GM20000 (cell line): Measurements from ENCODE around the gene GRB7.

Experiments
- DNase-seq: peaks from one replicate; pipeline ENCODE4 v3.0.0; 2012; ENCODE audit warnings: low spot score
- TF ChIP-seq, protein P1 (sequence below): IDR thresholded peaks from 2 replicates; pipeline ENCODE4 v1.5.1; 2012; ENCODE audit warnings: mild to moderate bottlenecking, control low read depth; ENCODE audit errors: extremely low read depth, missing control alignments

Gene GRB7

DNA sequence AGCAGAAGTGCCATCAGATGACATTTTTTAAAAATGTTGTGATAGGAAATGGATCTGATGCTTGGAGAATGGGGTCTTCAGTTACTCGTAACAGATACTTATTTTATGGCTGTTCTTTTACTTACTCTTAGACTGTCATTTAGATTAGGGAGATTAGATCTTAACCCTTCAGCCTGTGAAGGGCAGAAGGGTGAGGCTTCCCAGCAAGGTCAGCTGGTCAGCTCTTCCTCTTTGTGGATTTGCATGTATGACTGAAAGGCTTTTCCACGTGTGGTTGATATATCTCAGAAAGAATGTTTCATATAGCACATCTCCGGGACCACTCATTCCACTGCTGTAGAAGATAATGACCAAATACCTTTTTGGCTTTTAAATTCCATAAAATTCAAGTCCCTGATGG, 27.4 kb downstream of the GRB7 start:
- TF ChIP-seq, protein P1, sequence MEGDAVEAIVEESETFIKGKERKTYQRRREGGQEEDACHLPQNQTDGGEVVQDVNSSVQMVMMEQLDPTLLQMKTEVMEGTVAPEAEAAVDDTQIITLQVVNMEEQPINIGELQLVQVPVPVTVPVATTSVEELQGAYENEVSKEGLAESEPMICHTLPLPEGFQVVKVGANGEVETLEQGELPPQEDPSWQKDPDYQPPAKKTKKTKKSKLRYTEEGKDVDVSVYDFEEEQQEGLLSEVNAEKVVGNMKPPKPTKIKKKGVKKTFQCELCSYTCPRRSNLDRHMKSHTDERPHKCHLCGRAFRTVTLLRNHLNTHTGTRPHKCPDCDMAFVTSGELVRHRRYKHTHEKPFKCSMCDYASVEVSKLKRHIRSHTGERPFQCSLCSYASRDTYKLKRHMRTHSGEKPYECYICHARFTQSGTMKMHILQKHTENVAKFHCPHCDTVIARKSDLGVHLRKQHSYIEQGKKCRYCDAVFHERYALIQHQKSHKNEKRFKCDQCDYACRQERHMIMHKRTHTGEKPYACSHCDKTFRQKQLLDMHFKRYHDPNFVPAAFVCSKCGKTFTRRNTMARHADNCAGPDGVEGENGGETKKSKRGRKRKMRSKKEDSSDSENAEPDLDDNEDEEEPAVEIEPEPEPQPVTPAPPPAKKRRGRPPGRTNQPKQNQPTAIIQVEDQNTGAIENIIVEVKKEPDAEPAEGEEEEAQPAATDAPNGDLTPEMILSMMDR: no peak
- DNase-seq: no peak

DNA sequence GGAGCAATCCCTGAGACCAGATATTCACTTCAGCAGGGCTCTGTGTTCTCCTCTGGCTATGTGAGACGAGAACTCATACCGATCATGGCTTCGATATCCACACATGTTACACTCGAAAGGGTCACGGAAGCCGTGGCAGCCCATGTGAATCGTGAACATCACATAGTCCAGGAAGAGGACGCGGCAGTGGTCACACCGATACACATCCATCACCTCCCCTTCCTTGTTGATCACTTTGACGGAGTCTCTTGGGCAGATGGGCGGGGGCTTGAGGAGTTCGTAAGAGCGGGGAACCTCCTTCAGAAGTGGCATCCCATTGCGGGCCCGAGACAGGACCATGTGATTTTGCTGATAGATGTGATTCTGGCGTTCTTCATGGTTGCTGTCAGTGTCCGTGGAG, 28.0 kb downstream of the GRB7 start:
- DNase-seq: no peak
- TF ChIP-seq, protein P1: no peak

GRCh38 chr17:39767147-39767546, 29.4 kb downstream of the GRB7 start:
- TF ChIP-seq, protein P1: no peak
- DNase-seq: peak; percentile 52

GRCh38 chr17:39769974-39770587, 32.3 kb downstream of the GRB7 start:
- peak; percentile 32 for DNase-seq
- TF ChIP-seq, protein P1: no peak

GRCh38 chr17:39772415-39772814, 34.7 kb downstream of the GRB7 start:
- no peak for DNase-seq
- TF ChIP-seq, protein P1: no peak

DNA sequence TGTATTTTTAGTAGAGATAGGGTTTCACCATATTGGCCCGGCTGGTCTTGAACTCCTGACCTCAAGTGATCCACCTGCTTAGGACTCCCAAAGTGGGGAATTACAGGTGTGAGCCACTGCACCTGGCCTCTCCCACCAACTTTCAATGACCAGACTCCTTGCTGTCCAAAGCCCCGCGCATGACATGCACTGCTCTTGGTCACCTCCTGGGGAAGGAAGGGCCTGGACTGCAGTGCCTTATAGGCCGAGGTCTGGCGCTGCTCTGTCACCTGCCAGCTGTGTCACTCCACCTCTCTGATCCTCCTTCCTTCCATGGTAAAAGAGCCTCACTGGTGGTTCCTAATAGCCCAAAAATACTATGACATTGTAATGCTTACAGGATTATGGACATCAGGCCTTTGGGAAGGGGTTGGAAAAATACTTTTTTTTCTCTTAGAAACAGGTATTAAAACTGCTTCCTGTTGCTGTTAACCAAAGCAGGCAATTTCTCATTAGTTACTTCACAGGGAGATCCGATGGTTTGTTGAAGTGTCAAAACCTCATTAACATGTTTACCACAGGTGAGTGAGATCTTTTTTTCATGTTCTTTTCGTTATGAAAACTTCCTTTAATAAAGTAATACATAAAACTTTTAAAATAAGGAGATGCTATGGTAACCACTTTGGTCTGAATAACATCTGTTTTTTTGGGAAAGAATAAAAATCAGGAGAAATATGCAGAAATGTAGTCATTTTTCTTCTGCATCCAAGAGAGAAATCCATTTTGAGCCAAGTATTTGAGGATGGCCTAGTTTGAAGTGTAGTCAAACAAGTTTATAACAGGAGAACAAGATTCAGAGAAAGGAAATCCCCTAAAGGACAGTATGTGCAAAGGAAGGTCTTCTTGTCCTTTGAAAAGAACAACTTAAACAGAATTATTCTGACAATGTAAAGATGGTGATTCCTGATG, 35.5 kb downstream of the GRB7 start:
- DNase-seq: no peak
- TF ChIP-seq, protein P1: no peak

DNA sequence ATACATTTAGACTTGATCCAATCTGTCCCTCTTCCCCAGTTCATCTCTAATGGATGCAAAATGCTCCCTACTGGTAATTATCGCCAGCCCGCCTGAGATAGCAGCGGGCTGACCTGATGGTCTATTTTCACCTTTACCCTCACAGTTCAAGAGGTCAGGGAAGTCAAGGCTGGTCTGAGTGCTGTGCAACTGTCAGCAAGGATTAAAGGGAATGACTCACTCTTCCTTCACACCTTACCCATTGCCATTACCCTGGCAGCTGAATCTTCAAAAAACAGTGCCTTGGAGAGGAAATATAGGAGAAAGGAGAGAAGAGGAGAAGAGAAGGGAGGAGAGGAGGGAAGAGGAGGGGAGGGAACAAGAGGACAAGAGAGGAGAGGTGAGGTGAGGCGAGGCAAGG, 36.3 kb downstream of the GRB7 start:
- DNase-seq: no peak
- TF ChIP-seq, protein P1: no peak
